ENCODE results near the gene ABHD10.

ABHD10 gene

DNA sequence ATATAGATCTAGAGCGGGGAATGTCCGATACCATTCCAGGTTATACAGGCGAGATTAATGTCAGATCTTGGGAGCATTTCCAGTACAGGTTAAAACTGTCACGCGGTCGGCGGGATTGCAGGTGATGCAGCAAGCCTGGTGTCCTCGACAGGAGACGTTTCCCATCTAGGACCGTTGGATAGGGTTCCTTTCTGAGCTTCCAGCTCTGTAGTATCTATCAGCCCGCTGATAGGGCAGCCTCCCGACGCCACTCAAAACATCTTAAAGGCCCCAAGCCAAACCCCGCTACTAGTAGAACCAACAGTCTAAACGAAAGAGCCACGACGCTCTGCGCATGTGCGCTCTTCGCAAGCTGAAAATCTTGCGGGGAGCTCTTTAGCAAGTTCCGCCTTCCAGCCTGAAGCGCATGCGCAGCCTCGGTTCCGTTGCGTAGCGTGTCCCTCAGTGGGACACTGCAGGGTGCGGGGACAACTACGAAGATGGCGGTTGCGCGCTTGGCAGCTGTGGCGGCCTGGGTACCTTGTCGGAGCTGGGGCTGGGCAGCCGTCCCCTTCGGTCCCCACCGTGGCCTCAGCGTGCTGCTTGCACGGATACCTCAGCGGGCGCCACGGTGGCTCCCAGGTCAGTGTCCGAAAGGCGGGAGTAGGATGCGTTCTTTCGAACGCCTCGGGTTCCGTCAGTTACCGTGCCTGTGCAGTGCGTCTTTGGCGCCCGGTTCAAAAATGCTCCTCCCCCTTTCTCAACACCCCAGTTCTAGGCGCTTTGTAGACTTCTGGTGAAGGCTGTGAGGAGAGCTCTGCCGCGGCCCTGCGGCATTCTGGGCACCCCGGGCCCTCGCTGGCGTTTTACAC is at the start of gene ABHD10:
ABHD10 (plus strand) TSS at position 444 of the 851 bp plus-strand sequence; CDS start at position 480, 36 bp downstream.
- peak; percentile 99 for DNase-seq (ENCODE audit: low spot score)

DNA sequence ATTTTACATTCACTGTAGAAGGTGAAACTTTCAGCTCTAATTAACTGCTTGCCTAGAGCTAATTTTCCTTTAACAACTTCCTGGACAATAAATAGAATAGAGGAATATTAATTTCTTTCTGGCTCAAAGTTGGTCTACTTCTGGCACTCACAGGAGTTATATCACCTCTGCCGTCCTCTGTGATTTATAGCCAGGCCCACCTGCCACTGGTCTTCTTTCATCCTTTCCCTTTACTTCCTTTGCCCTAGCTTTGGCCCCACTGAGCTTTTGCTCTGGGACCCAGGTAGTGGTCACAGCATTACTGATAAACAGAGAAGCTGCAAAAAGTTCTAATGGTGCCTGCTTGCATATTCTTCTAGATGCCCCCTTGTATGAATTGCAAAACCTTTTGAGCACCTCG is 49.3 kb upstream of the ABHD10 start:
- DNase-seq (ENCODE audit: low spot score) = no peak

DNA sequence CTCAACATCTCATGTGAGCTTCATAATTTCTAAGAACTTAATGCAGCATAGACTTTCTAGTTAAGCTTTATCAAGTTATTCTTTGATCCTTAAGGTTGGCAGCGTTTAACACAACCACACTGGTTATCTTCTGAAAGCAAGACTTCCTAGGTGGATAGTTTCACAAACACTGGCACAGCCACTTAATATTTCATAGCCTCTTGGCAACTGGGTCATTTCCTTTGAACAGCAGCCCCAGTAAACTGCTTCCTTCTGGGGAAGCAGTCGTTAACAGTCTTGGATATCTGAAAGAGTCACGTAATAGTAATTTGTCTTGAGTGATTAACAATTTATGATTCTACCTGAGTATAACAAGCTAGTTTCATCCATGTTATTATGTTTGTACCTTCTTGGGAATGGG is 45.9 kb upstream of the ABHD10 start:
- DNase-seq (ENCODE audit: low spot score) = no peak

DNA sequence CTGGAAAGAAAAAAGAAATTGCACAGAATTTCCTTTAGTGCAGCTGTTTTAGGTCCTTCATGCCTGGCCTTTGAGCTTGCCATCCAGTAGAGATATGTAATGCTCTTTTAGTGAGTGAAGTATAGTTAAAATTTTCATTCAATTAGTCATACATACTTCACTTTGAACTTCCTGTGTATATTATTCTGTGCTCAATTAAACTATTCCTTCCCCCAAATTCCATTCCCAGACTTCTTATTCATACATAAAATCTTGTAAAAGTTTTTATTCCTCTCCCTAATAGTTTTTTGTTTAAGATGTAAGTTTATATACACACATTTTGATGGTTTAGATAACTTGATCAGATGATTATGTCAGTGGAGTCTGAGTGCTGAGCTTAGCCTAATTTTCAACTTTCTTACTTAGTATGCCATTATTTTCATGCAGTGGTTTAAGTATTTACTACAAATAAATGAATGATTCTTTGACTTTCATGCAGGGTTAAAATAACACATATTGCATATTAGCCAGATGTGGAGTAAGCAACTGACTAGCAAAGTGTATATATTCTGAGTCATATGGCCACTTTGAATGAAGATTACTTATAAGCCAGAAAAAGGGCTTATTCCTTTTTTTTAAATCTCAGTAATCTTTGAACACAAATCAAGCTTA is 42.5 kb upstream of the ABHD10 start:
- no peak for DNase-seq (ENCODE audit: low spot score)

DNA sequence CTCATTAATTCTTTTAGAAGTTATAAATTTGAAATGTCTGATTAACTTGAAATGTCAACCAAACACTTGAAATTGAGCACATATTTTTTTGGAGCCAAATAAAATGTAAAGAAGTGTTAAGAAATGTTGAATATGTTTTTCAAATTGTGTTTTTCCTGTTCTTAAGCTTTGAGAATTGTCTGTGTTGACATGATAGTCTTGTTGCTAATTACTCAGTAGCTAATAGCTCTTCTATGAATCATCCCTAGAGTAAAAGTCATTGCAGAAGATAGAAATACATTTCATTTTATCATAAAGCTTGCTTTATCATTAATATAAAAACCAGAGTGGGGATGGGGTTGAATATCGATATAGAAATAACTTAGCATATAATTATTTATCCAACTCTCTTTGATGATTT is 41.9 kb upstream of the ABHD10 start:
- no peak for DNase-seq (ENCODE audit: low spot score)

DNA sequence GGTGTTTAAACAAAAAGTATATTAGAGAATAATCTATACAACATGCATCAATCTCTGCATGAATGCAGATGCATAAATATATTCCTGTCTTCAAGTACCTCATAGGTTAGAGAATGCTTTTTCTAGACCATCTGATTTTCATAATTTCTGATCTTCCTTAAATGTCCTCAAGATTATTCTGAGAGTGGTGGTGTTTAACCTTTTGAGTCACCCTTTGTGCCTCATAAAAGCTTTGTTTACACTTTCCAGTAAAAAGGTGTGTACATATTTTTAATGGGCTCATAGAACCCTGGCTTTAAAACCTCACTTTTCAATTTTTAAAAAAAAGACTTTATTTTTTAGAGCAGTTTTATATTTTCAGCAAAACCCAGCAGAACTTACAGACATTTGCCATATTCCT is 41.0 kb upstream of the ABHD10 start:
- no peak for DNase-seq (ENCODE audit: low spot score)

DNA sequence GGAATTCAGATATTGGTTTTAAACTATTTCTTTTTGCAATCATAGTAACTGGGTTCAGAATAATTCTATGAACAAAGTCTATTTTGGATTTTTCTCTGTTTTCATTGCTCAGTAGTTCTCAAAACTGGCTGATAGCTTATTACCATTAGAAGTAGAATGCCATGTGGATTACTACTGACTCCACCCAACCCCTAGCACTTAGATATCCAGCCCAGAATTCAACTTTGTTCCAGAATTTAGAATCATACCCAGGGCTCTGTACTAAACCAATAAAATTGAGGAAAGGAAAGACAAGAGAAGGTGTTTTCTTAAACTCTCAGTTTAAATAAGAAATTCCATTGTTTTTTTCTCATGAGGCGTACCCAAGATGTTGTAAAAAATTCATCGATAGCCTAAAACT is 39.0 kb upstream of the ABHD10 start:
- no peak for DNase-seq (ENCODE audit: low spot score)

DNA sequence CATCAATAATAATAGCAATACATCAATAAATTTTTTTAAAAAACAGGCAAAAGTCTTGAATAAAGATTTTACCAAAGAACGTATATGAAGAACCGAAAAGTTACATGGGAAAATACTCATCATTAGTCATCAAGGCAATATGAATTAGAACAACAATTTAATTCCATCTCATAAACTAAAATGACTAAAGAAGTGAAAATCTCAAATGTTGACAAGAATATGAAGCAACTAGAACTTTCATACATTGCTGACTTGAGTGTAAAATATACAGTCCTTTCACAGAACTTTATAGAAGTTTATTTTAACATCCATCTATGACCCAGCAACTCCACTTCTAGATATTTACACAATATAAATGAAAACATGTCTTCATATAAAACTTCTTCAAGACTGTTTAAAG is 35.3 kb upstream of the ABHD10 start:
- DNase-seq (ENCODE audit: low spot score) = no peak

DNA sequence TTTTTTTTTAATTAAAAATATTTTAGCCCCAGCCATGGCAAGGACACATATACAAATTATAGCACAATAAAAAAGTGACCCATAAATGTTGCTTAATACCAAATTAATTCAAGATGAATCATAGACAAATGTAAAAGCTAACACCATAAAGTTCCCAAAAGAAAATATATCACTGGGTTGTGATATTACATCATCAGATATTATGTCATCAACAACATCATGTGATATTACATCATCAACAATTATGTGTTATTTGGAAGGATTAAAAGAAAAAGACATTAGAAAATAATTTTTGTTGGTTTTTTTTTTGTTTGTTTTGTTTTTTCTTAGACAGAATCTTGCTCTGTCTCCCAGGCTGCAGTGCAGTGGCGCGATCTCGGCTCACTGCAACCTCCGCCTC is 34.5 kb upstream of the ABHD10 start:
- DNase-seq (ENCODE audit: low spot score) = no peak

DNA sequence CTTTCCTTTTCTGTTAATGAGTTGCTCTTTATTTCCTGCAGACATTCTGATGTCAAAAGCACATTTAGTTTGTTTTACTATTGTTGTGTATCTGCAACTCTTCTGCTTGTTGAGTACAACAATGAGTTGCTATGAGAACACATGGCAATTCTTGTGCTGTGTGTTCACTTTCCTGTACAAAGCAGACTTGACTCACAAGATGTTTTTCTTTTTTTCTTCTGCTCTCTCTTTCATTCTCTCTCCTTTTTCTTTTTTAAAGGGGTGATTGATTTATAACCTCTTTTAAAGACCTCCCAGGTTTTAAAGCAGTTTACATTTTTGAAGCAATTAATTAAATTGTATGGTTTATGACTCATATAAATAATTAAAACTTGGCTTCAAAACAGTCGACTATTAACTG is 31.6 kb upstream of the ABHD10 start:
- DNase-seq (ENCODE audit: low spot score) = peak; percentile 39

DNA sequence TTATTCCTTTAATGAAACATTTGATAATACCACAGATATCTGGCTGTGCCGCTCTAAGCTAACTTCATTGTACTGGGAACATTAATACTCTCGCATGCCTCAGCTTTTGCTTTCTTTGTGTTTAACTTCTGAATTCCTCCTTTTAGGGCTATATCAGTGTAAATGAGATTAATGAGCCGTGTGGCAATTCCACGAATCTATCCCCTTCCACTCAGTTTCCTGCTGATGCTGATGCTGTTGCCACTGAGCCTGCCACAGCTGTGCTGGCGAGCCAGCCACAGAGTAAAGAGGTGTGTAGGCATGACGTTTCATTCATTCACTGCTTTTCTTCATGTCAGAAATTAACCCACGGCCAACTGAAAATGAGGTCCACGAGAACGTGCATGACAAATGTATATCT is 30.0 kb upstream of the ABHD10 start:
- no peak for DNase-seq (ENCODE audit: low spot score)

DNA sequence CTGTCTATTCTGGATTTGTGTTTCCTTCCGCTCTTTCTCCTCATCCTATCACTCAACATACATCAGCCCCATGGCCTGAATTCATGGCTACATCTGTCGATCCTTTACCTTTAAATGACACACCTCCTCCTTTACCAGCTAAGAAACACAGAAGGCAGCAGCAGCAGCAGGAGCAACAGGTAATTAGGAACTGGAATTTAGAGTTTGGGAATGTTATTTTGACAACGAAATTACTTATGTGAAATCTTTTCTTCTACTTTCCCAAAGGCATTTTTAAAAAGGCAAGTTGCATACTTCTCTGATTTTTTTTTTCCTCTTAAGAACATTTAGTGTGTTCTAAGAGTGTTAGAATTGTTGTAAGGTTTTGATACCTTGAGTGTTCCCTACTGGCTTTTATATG is 29.1 kb upstream of the ABHD10 start:
- DNase-seq (ENCODE audit: low spot score) = no peak

DNA sequence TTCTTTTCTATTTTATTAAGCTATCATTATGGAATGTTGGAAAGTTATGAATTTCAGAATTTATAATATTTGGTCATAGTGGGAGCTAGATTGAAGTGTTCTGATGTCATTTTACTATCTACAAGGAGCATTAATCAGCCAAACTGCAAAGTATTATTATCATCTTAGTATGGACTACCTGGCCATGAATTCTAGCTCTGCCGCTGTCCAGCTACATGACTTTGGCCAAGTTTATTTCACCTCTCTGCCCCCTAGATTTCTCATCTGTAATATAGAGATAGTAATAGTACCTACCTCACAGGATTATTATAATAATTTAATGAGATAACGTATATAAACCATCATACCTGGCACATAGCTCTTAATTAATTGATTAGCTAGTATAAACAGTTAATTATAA is 27.8 kb upstream of the ABHD10 start:
- DNase-seq (ENCODE audit: low spot score) = no peak

DNA sequence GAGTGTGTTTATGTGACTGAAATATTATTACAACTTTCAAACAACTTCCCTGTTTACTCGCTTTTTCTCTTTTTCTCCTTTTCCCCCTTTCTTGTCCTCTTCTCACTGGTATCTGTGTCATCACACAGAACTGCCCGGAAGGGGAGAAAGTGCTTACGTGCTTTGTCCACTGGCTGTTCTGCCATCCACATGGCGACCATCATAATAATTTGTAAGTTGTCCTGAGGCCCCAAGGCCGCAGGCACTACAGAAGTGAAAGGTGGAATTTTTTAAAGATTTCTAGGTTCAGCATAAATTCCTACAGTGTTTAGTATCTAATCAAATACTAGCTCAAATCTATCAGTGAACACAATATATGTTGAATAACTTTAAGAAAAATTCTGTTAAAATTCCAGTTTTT is 26.7 kb upstream of the ABHD10 start:
- DNase-seq (ENCODE audit: low spot score) = no peak

DNA sequence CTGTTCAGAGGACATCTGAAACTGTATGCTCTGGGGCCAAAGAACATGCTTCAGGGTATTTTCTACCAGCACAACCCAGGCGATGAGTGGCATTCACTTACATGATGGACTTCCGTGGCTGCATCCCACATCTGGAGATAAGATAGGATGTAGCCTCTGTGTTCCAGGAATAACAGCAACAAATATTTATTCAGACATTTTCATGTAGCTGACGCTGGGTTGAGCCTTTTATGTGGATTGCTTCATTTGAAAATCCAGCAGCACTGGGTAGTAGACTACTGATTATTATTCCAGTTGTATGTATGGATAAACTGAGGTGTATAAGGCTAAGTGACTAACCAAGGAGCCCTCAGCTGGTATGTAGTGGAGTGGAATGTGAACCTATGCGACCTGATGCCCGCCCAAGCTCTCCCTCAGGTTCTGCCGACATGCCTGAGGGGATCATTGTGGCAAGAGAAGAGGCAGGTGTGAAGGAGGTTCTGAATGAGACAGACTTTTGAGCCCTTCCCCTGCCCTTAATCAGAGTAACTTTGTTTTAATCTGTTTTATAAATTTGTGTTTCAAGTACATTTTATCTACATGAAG is 25.9 kb upstream of the ABHD10 start:
- no peak for DNase-seq (ENCODE audit: low spot score)

DNA sequence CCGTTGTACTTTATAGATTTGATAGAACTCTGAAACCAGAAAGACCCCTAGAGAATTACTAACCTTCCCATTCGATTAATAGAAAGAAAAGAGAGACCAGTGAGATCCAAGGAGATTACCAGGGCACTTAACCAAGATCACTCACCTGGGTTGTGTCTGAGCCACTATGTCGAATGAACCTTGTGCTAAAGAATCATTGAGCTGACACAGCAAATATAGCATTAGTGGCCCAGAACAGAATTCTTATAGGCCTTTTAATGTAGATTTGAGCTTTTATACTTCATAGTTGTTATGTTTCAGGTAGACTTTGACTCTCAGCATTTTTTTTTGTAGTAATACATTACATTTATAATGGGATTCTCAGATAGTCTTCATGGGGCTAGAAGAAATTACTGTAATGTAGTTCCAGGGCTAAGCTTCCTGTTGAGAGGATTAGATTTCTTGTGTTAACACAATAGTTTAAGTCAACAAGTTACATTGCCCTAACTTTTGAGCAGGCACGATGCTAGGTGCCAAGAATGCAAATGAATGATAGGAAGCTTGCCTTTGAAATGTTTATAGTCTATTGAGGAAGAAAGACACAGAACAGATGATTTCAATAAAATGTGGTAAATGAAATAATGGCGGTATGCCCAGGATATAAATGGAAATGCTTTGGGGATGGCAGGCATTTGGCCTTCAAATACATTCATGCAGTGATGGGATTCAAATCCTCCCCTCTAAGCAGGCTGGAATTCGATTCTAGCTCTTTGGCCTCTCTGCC is 24.4 kb upstream of the ABHD10 start:
- no peak for DNase-seq (ENCODE audit: low spot score)

DNA sequence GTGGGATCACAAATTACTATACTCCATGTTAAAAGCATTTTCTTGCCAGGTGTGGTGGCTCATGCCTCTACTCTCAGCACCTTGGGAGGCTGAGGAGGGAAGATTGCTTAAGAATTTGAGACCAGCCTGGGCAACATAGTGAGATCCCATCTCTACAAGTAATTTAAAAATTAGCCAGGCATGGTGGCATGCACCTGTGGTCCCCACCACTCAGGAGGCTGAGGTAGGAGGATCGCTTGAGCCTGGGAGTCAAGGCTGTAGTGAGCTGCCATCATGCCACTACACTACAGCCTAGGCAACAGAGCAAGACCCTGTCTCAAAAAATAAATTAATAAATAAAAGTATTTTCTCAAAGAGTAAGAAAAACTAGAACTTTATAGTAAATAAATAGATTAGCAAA is 22.9 kb upstream of the ABHD10 start:
- no peak for DNase-seq (ENCODE audit: low spot score)

DNA sequence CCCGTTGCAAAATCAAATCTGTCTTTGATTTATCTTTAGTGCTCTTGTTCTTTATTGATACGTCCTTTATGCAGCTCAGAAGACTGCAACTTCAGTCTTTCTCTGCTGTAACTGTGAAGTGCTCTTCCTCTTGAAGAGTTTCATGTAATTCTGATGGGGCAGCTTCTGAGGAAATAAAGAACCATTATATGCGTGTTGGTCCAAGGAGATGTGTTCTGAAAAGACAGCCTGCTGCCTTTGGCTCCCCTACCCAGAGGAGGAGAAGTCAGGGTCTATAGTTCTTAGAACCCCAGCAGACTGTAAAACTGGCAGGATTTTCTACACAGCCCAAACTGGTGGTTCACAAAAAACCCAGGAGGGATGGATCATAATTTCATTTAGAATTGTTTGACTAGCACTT is 22.4 kb upstream of the ABHD10 start:
- DNase-seq (ENCODE audit: low spot score) = peak; percentile 52

DNA sequence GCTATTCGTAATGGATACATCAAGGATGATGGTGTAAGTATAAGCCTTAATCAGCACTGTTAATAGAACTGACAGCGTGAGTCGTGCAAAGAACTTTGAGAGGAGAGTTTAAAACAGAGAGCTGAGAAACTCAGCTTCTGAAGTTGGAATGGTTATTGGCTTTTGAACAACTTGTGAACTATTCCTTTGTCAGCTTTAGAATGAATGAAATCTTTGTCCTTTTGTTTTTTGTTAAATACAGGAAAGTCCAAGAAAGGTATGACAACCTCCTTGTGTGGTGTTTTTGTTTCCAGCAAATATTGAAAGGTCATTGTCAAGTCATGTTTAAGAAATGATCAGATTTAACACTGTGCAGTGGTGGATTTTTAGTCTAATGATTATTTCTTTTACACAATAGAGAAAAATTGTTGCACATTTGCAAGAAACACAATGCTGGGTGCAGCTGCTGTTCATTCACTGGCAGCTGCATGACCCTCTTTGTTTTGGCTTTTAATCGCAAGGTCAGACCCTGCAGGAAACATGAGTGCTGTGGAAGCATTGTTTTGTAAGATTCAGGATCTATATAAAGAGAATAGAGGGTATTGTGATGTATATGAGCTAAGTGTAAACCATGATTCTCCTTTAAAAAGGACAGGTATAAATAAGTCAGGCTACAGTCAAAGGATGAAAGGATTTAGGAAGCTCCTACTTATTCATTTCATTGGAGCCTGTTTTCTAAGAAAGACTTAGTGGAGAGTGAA is 21.7 kb upstream of the ABHD10 start:
- DNase-seq (ENCODE audit: low spot score) = peak; percentile 87

DNA sequence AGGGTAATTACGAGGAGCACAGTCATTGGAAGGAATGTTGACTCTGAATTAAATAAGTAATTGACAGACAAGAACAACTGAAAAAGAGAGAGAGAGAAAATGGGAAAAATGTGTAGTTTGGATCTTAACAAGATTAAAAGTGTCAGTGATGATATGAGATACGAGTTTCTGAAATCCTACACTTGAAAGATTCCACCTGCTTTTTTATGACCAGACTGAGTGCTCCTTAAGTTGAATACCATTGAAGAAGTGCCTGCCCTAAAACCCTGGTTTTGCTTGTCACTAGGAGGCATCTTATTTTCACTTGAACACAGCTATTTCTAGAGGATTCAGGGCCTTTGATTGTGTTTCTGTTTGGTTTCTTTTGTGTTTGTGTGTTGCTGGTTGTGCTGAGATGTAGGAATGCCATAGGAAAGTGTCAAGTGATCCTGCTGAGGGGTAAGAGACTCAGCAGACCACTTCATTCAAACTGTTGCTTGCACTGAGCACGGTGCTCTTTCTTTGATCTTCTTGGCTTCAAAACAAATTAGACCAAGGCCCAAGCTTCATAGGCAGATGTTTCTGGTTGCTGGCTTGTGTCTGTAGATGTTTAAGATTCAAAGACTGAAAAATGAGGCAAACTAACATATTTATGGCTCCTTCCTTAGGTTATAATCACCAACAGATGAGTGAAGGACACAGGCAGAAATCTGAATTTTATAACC is 17.2 kb upstream of the ABHD10 start:
- no peak for DNase-seq (ENCODE audit: low spot score)

DNA sequence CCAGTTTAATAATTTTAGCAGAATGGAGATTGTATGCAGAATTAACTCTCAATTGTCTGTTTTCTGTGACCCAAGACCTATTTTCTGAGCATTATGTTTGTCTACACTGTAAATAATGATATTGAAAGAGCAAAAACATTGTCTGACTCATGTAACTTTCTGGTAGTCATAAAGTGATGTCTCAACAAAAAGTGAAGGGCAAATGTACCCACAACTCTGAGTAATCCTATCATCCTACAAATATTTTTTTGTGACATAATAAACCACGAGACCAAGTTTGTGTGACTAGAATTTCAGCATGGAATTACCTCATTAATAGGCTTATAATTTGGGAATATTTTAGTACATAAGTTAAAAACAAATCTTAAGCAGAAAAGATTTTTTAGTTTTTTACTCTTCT is 15.4 kb upstream of the ABHD10 start:
- DNase-seq (ENCODE audit: low spot score) = no peak
